Activated naive CD4-positive, alpha-beta T cell treated with anti-CD3 and anti-CD28 coated beads for 36 hours (primary cell): ENCODE results near the gene TMEM101. TPM values are rescaled to one million over a fixed set of nuclear protein-coding genes. Genes with fewer than 3 reads are reported as not detected.
"Not testable (repeated sequence)": the region's sequence is repeated elsewhere in the genome, so short reads cannot be mapped to it uniquely, and the experiment has no call there.

Source experiments
- CTCF ChIA-PET: fragments of 350-600 bp; sonication (Branson Sonifier 250); formaldehyde crosslinking; loops from one replicate; lab custom pipeline; 2021; ENCODE audit warnings: antibody characterized with exemption; lab: Charles Lee
- DNase-seq: peaks from one replicate; pipeline ENCODE4 v3.0.0-alpha.2; 2020
- H3K27ac Mint-ChIP-seq: one replicate; pipeline ENCODE4 v1.8.0; 2021; ENCODE audit warnings: mild to moderate bottlenecking, mixed read lengths
- H3K27me3 Mint-ChIP-seq: one replicate; pipeline ENCODE4 v1.8.0; 2021; ENCODE audit warnings: low read depth, mixed read lengths
- H3K36me3 Mint-ChIP-seq: one replicate; pipeline ENCODE4 v1.8.0; 2021; ENCODE audit warnings: low read depth, mixed read lengths
- H3K4me1 Mint-ChIP-seq: one replicate; pipeline ENCODE4 v1.8.0; 2021; ENCODE audit warnings: low read depth, mixed read lengths
- H3K4me3 Mint-ChIP-seq: one replicate; pipeline ENCODE4 v1.8.0; 2021; ENCODE audit warnings: mild to moderate bottlenecking, moderate library complexity, mixed read lengths
- H3K9me3 Mint-ChIP-seq: one replicate; pipeline ENCODE4 v1.8.0; 2021; ENCODE audit warnings: mixed read lengths
- intact Hi-C: fragments of 100-400 bp; cut with micrococcal nuclease; formaldehyde crosslinking; loops from one replicate; pipeline ENCODE4 v1.15.1; 2023
- total RNA-seq, 2 experiments: library from RNA; stranded (reverse); gene quantifications; one replicate each; pipeline ENCODE4 v1.2.3, GENCODE V29; 2021

Gene TMEM101
- total RNA-seq, 2 experiments from 2014 or later = 25.6 to 26.7 TPM

GRCh38 chr17:44021227-44021626, 6.5 kb upstream of the TMEM101 start:
- H3K27me3 Mint-ChIP-seq, CTCF ChIA-PET, DNase-seq, H3K9me3 Mint-ChIP-seq, H3K4me3 Mint-ChIP-seq, H3K36me3 Mint-ChIP-seq, H3K27ac Mint-ChIP-seq, H3K4me1 Mint-ChIP-seq, intact Hi-C loops: not testable (repeated sequence)

DNA sequence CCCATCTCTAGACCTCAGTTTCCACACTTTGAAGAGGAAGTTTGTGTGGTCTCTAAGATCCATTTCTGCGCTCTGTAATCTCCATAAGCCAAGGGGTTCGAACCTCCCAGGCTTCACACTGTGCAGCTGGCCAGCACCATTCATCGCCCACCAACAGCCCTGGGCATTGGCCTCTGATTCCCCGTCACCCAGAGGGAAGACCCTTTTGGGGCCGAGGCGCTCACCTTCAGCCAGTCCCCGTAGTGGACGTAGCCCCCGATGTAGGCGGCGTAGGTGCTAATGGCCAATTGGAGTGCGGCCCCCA, 678 bp downstream of the TMEM101 start:
- DNase-seq = no peak
- no peaks in the 10 kb centered on the region for H3K9me3 Mint-ChIP-seq
- H3K27me3 Mint-ChIP-seq = no peaks in the 10 kb centered on the region
- H3K27ac Mint-ChIP-seq = no peak overlapping the region
- H3K36me3 Mint-ChIP-seq = peaks cover 8% of the 10 kb centered on the region
- peaks cover 16% of the 10 kb centered on the region for H3K4me1 Mint-ChIP-seq
- H3K4me3 Mint-ChIP-seq = peak overlapping the region; percentile 100
- CTCF ChIA-PET = interaction anchor here (1.9 kb wide), 1 partner anchor 109 kb away, joined by 4 read pairs; the partner anchor contains the start of gene HDAC5
- intact Hi-C loops = loop anchor here (1.0 to 10.0 kb wide), 3 partner anchors 57 to 529 kb away; partner anchors contain the start of genes DHX8, G6PC3 and TMUB2

GRCh38 chr17:44012874-44013273, 1.9 kb downstream of the TMEM101 start:
- Mint-ChIP-seq H3K27ac (no peak overlapping the region), H3K9me3 (no peaks in the 10 kb centered on the region), H3K36me3 (peaks cover 8% of the 10 kb centered on the region), H3K4me3 (peak overlapping the region; percentile 54), H3K27me3 (no peaks in the 10 kb centered on the region), H3K4me1 (peaks cover 26% of the 10 kb centered on the region)
- no peak for DNase-seq
- intact Hi-C loops = loop anchor here (10.0 kb wide), 1 partner anchor 528 kb away; the partner anchor contains the start of gene DHX8
- CTCF ChIA-PET = no interaction called here

GRCh38 chr17:44012391-44012790, 2.4 kb downstream of the TMEM101 start:
- intact Hi-C loops = loop anchor here (10.0 kb wide), 1 partner anchor 528 kb away; the partner anchor contains the start of gene DHX8
- no peak for DNase-seq
- Mint-ChIP-seq H3K27me3 (no peaks in the 10 kb centered on the region), H3K27ac (no peak overlapping the region), H3K4me3 (peak overlapping the region; percentile 54), H3K36me3 (peaks cover 8% of the 10 kb centered on the region), H3K4me1 (peaks cover 29% of the 10 kb centered on the region), H3K9me3 (no peaks in the 10 kb centered on the region)
- CTCF ChIA-PET = no interaction called here

DNA sequence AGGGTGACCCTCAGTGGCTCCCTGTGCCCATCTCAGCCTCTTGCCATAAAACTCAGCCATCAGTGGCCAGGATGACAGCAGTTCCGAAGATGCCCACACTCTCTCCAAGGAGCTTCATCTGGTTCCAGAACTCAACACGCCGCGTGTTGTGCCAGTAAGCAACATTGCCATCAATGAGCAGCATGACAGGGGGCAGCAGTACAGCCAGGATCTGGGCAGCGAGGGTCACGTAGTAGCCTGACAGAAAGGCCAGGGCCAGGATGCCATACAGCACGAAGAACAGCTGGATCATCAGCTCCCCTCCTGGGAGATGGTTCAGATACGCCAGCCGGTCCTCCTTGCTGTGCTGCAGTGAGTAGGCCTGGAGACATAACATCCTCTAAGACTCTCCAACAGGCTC, 2.9 kb downstream of the TMEM101 start:
- peaks cover 8% of the 10 kb centered on the region for H3K36me3 Mint-ChIP-seq
- H3K4me1 Mint-ChIP-seq = peaks cover 29% of the 10 kb centered on the region
- H3K9me3 Mint-ChIP-seq = no peaks in the 10 kb centered on the region
- H3K27ac Mint-ChIP-seq = no peak overlapping the region
- no peak overlapping the region for H3K4me3 Mint-ChIP-seq
- intact Hi-C loops = loop anchor here (10.0 kb wide), 1 partner anchor 527 kb away; the partner anchor contains the start of gene DHX8
- no peaks in the 10 kb centered on the region for H3K27me3 Mint-ChIP-seq
- CTCF ChIA-PET = interaction anchor here (0.6 kb wide), 1 partner anchor 14 kb away, joined by 3 read pairs; no protein-coding TSS in a partner anchor
- no peak for DNase-seq

GRCh38 chr17:44010966-44011647, 3.7 kb downstream of the TMEM101 start:
- peaks cover 7% of the 10 kb centered on the region for H3K27me3 Mint-ChIP-seq
- H3K4me3 Mint-ChIP-seq = no peak overlapping the region
- H3K36me3 Mint-ChIP-seq = peaks cover 8% of the 10 kb centered on the region
- H3K9me3 Mint-ChIP-seq = no peaks in the 10 kb centered on the region
- CTCF ChIA-PET = interaction anchor here (0.7 kb wide), 1 partner anchor 236 kb away, joined by 3 read pairs; no protein-coding TSS in a partner anchor
- DNase-seq = no peak
- intact Hi-C loops = loop anchor here (10.0 kb wide), 1 partner anchor 526 kb away; the partner anchor contains the start of gene DHX8
- peaks cover 33% of the 10 kb centered on the region for H3K4me1 Mint-ChIP-seq
- H3K27ac Mint-ChIP-seq = no peak overlapping the region

DNA sequence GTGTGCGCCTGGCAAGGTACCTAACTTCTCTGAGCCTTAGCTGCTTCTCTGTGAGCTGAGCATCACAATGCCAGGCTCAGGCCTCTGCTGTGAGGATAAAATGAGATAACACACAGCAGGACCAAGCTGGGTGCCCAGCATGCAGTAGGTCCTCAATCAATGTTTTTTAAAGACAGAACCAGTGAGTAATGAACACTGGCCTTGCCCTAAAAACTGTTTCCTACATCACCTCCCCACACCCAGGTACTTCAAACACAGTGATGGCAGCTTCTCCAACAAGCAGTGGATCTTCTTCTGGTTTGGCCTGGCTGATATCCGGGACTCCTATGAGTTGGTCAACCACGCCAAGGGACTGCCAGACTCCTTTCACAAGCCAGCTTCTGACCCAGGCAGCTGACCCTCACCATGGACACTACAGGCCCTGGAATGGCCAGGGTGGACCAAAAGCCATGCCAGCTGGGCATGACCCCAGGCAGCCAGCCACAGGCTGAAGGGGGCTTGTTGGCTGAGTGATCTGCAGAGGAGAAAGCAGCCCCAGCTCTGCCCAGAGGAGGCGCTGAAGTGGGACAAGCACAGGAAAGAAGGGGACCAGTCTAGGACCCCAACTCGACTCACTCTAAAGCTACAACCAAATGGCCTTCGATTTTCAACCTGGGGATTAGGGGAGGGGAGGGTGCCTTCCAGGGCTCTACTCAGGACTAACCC, 6.4 kb downstream of the TMEM101 start:
- no peak for DNase-seq

DNA sequence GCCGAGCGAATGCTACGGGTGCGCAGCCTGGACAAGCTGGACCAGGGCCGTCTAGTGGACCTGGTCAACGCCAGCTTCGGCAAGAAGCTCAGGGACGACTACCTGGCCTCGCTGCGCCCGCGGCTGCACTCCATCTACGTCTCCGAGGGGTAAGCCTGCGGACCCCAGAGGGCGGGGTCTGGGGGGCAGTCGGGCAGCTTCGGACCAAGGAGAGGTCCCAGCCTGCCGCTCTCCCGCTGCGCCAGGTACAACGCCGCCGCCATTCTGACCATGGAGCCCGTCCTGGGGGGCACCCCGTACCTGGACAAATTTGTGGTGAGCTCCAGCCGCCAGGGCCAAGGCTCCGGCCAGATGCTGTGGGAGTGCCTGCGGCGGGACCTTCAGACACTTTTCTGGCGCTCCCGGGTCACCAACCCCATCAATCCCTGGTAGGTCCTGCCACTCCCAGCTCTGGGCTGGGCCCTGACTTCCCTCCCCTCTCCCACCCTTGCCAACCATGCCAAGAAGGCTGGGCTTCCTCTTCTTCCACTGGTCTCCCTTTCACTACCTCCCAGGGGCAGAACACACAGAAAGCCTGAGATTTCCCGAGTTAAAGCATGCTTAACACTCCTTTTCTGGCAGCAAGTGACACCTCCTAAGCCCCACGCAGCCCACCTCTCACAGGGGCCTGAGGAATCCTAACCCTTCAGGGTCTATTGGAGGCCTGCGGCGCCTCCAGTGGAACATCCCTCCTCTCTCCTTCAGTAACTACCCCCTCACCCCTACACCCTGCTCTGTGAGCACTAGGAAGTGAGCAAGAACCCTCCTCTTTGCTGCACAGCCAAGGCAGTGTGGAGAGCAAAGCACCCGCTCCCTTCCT, 7.2 kb downstream of the TMEM101 start:
- peak overlapping the region; percentile 48 for H3K27ac Mint-ChIP-seq
- CTCF ChIA-PET = interaction anchor here (1.1 to 1.2 kb wide), 3 partner anchors 12 to 98 kb away, joined by 5 to 7 read pairs (median 5); no protein-coding TSS in a partner anchor
- peak; percentile 28 for DNase-seq
- peaks cover 6% of the 10 kb centered on the region for H3K36me3 Mint-ChIP-seq
- no peaks in the 10 kb centered on the region for H3K9me3 Mint-ChIP-seq
- intact Hi-C loops = loop anchor here (1.0 to 5.0 kb wide), 4 partner anchors 35 to 288 kb away; partner anchors contain the start of genes HDAC5 and HROB
- H3K27me3 Mint-ChIP-seq = peaks cover 18% of the 10 kb centered on the region
- peak overlapping the region; percentile 81 for H3K4me3 Mint-ChIP-seq
- H3K4me1 Mint-ChIP-seq = peaks cover 30% of the 10 kb centered on the region

More for the DNA sequence above, 6.4 kb downstream of the TMEM101 start:
- CTCF ChIA-PET = interaction anchor here (0.6 to 1.6 kb wide), 5 partner anchors 12 to 223 kb away, joined by 3 to 7 read pairs (median 4); no protein-coding TSS in a partner anchor
- Mint-ChIP-seq H3K9me3 (no peaks in the 10 kb centered on the region), H3K27me3 (peaks cover 18% of the 10 kb centered on the region), H3K27ac (peak overlapping the region; percentile 48), H3K4me1 (peaks cover 30% of the 10 kb centered on the region), H3K36me3 (peaks cover 6% of the 10 kb centered on the region), H3K4me3 (peak overlapping the region; percentile 81)
- intact Hi-C loops = loop anchor here (5.0 kb wide), 3 partner anchors 34 to 134 kb away; partner anchors contain the start of genes HDAC5 and HROB

GRCh38 chr17:44006598-44007345, 8.0 kb downstream of the TMEM101 start:
- no peak overlapping the region for H3K27ac Mint-ChIP-seq
- no peaks in the 10 kb centered on the region for H3K9me3 Mint-ChIP-seq
- H3K36me3 Mint-ChIP-seq = peaks cover 6% of the 10 kb centered on the region
- CTCF ChIA-PET = interaction anchor here (1.1 kb wide), 1 partner anchor 97 kb away, joined by 5 read pairs; no protein-coding TSS in a partner anchor
- intact Hi-C loops = loop anchor here (1.0 to 5.0 kb wide), 5 partner anchors 36 to 287 kb away; partner anchors contain the start of genes G6PC3, HDAC5 and HROB
- DNase-seq = peak; percentile 100
- H3K4me3 Mint-ChIP-seq = peak overlapping the region; percentile 81
- peaks cover 31% of the 10 kb centered on the region for H3K4me1 Mint-ChIP-seq
- peaks cover 18% of the 10 kb centered on the region for H3K27me3 Mint-ChIP-seq

DNA sequence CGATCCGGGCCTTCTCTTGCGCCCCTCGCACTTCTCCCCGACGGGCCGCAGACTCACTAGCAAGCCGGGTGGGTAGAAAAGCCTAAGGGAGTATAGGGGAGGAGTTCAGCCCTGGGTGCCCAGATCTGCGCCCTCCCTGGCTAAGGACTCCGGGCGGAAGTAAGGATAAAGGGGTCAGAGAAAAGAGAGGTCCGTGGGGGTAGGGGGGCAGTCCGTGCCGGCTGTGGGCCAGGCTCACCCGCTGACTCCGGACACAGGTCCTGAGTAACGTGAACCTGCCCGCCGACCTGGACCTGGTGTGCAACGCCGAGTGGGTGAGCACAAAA, 8.5 kb downstream of the TMEM101 start:
- DNase-seq = no peak
- CTCF ChIA-PET = interaction anchor here (1.5 kb wide), 1 partner anchor 10 kb away, joined by 5 read pairs; no protein-coding TSS in a partner anchor
- Mint-ChIP-seq H3K4me3 (peak overlapping the region; percentile 81), H3K27me3 (peaks cover 18% of the 10 kb centered on the region), H3K36me3 (peaks cover 6% of the 10 kb centered on the region), H3K27ac (no peak overlapping the region), H3K4me1 (peaks cover 31% of the 10 kb centered on the region), H3K9me3 (no peaks in the 10 kb centered on the region)
- intact Hi-C loops = loop anchor here (1.0 to 5.0 kb wide), 4 partner anchors 36 to 136 kb away; partner anchors contain the start of genes G6PC3, HDAC5 and HROB
